HEK293 (cell line): ENCODE results near the gene RRP1.

Experiments used
- GFI1B ChIP-seq: fragments of 450-650 bp; formaldehyde crosslinking; IDR thresholded peaks from 2 replicates; pipeline ENCODE4 v1.5.1; 2016; ENCODE audit warnings: missing biosample characterization, missing genetic modification characterization
- GLIS1 ChIP-seq: fragments of 450-650 bp; formaldehyde crosslinking; IDR thresholded peaks from 2 replicates; pipeline ENCODE4 v1.5.1; 2016; ENCODE audit warnings: missing biosample characterization, missing genetic modification characterization
- HOXD13 ChIP-seq: sonication (generic); formaldehyde crosslinking; IDR thresholded peaks from 2 replicates; pipeline ENCODE4 v1.8.0; 2022; ENCODE audit warnings: missing genetic modification reagents, borderline replicate concordance
- KLF7 ChIP-seq: fragments of 450-650 bp; formaldehyde crosslinking; IDR thresholded peaks from 2 replicates; pipeline ENCODE4 v1.5.1; 2016; ENCODE audit warnings: missing biosample characterization, missing genetic modification characterization, borderline replicate concordance
- OSR2 ChIP-seq: fragments of 450-650 bp; formaldehyde crosslinking; IDR thresholded peaks from 2 replicates; pipeline ENCODE4 v1.5.1; 2016; ENCODE audit warnings: missing biosample characterization, missing genetic modification characterization
- SCRT1 ChIP-seq: fragments of 450-650 bp; formaldehyde crosslinking; IDR thresholded peaks from 2 replicates; pipeline ENCODE4 v1.5.1; 2016; ENCODE audit warnings: missing biosample characterization, missing genetic modification characterization, borderline replicate concordance
- SP7 ChIP-seq: fragments of 450-650 bp; formaldehyde crosslinking; IDR thresholded peaks from 2 replicates; pipeline ENCODE4 v1.5.1; 2016; ENCODE audit warnings: missing biosample characterization, missing genetic modification characterization
- ZBTB17 ChIP-seq: fragments of 450-650 bp; formaldehyde crosslinking; IDR thresholded peaks from 2 replicates; pipeline ENCODE4 v1.5.1; 2016; ENCODE audit warnings: missing biosample characterization, missing genetic modification characterization
- ZFHX2 ChIP-seq: fragments of 450-650 bp; formaldehyde crosslinking; conservative IDR thresholded peaks from 2 replicates; pipeline ENCODE4 v1.5.1; 2016; ENCODE audit warnings: missing biosample characterization, missing genetic modification characterization
- ZFP69B ChIP-seq: fragments of 450-650 bp; formaldehyde crosslinking; IDR thresholded peaks from 2 replicates; pipeline ENCODE4 v1.5.1; 2016; ENCODE audit warnings: missing biosample characterization, missing genetic modification characterization
- ZNF112 ChIP-seq: fragments of 450-650 bp; formaldehyde crosslinking; IDR thresholded peaks from 2 replicates; pipeline ENCODE4 v1.5.0; 2017; ENCODE audit warnings: missing biosample characterization, missing genetic modification characterization
- ZNF121 ChIP-seq: fragments of 450-650 bp; formaldehyde crosslinking; IDR thresholded peaks from 2 replicates; pipeline ENCODE4 v1.5.1; 2016; ENCODE audit warnings: missing biosample characterization, missing genetic modification characterization
- ZNF138 ChIP-seq: fragments of 450-650 bp; formaldehyde crosslinking; IDR thresholded peaks from 2 replicates; pipeline ENCODE4 v1.5.1; 2016; ENCODE audit warnings: missing biosample characterization, missing genetic modification characterization, borderline replicate concordance
- ZNF2 ChIP-seq: fragments of 450-650 bp; formaldehyde crosslinking; IDR thresholded peaks from 2 replicates; pipeline ENCODE4 v1.5.1; 2016; ENCODE audit warnings: missing biosample characterization, missing genetic modification characterization
- ZNF335 ChIP-seq: fragments of 450-650 bp; formaldehyde crosslinking; conservative IDR thresholded peaks from 2 replicates; pipeline ENCODE4 v1.5.1; 2016; ENCODE audit warnings: missing biosample characterization, missing genetic modification characterization
- ZNF391 ChIP-seq: fragments of 450-650 bp; formaldehyde crosslinking; IDR thresholded peaks from 2 replicates; pipeline ENCODE4 v1.5.1; 2016; ENCODE audit warnings: low read depth, missing biosample characterization, missing genetic modification characterization, borderline replicate concordance
- ZNF48 ChIP-seq: fragments of 450-650 bp; formaldehyde crosslinking; IDR thresholded peaks from 2 replicates; pipeline ENCODE4 v1.5.1; 2016; ENCODE audit warnings: missing biosample characterization, missing genetic modification characterization
- ZNF548 ChIP-seq: fragments of 450-650 bp; formaldehyde crosslinking; IDR thresholded peaks from 2 replicates; pipeline ENCODE4 v1.5.1; 2016; ENCODE audit warnings: missing biosample characterization, missing genetic modification characterization
- ZNF555 ChIP-seq: fragments of 450-650 bp; formaldehyde crosslinking; conservative IDR thresholded peaks from 2 replicates; pipeline ENCODE4 v1.5.1; 2017; ENCODE audit warnings: missing biosample characterization, mild to moderate bottlenecking, missing genetic modification characterization, inconsistent platforms
- ZNF558 ChIP-seq: fragments of 450-650 bp; formaldehyde crosslinking; IDR thresholded peaks from 2 replicates; pipeline ENCODE4 v1.5.1; 2016; ENCODE audit warnings: missing biosample characterization, missing genetic modification characterization
- ZNF629 ChIP-seq: fragments of 450-650 bp; formaldehyde crosslinking; IDR thresholded peaks from 2 replicates; pipeline ENCODE4 v1.5.1; 2017; ENCODE audit warnings: missing biosample characterization, missing genetic modification characterization
- ZNF664 ChIP-seq: fragments of 450-650 bp; formaldehyde crosslinking; IDR thresholded peaks from 2 replicates; pipeline ENCODE4 v1.5.1; 2016; ENCODE audit warnings: missing biosample characterization, missing genetic modification characterization
- ZNF677 ChIP-seq: fragments of 450-650 bp; IDR thresholded peaks from 2 replicates; pipeline ENCODE4 v1.5.0; 2018; ENCODE audit warnings: missing biosample characterization, mild to moderate bottlenecking, missing genetic modification characterization, moderate library complexity
- ZNF792 ChIP-seq: fragments of 450-650 bp; formaldehyde crosslinking; IDR thresholded peaks from 2 replicates; pipeline ENCODE4 v1.5.1; 2016; ENCODE audit warnings: missing biosample characterization, missing genetic modification characterization
- TF ChIP-seq, protein P1 (sequence below): fragments of 450-650 bp; formaldehyde crosslinking; IDR thresholded peaks from 2 replicates; pipeline ENCODE4 v1.5.1; 2016; ENCODE audit warnings: missing biosample characterization, missing genetic modification characterization
- TF ChIP-seq, protein P2 (sequence below): fragments of 450-650 bp; formaldehyde crosslinking; IDR thresholded peaks from 2 replicates; pipeline ENCODE4 v1.5.1; 2016; ENCODE audit warnings: missing biosample characterization, missing genetic modification characterization
- TF ChIP-seq, protein P3 (sequence below): fragments of 450-650 bp; formaldehyde crosslinking; IDR thresholded peaks from 2 replicates; pipeline ENCODE4 v1.5.1; 2016; ENCODE audit warnings: missing biosample characterization, missing genetic modification characterization
- TF ChIP-seq, protein P4 (sequence below): fragments of 450-650 bp; formaldehyde crosslinking; IDR thresholded peaks from 2 replicates; pipeline ENCODE4 v1.5.1; 2017; ENCODE audit warnings: missing biosample characterization, missing genetic modification characterization
- TF ChIP-seq, protein P5 (sequence below): fragments of 450-650 bp; formaldehyde crosslinking; IDR thresholded peaks from 2 replicates; pipeline ENCODE4 v1.5.1; 2016; ENCODE audit warnings: missing biosample characterization, missing genetic modification characterization
- TF ChIP-seq, protein P6 (sequence below): fragments of 450-650 bp; formaldehyde crosslinking; conservative IDR thresholded peaks from 2 replicates; pipeline ENCODE4 v1.5.1; 2016; ENCODE audit warnings: low read depth, missing biosample characterization, missing genetic modification characterization
- TF ChIP-seq, protein P7 (sequence below): fragments of 450-650 bp; formaldehyde crosslinking; IDR thresholded peaks from 2 replicates; pipeline ENCODE4 v1.5.1; 2016; ENCODE audit warnings: missing biosample characterization, missing genetic modification characterization

The RRP1 gene

DNA sequence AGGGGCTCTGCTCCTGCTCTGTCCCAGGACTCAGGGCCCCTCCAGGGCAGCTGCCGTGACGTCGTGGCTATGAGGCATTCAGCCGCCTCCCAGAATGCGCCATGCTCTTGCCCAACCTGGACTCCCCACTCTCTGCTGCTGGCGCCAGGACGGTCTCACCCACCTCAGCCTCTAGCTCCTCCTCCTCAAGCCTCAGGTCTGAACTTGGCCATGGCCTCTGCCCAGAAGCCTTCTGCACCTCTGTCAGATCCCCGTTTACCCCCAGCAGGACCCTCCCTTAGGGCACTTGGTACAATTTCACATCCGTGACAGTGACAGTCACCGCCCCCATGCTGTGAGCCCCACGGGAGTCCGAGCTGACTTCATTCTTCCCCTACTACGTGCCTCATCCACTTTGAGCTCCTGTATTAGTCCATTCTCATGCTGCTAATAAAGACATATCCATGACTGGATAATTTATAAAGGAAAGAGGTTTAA, 18.1 kb upstream of the RRP1 start (continued):
- TF ChIP-seq SP7 (tag by site-specific recombination) (peak; percentile 90), KLF7 (tag by site-specific recombination) (no peak), ZNF555 (tag by site-specific recombination) (no peak), ZNF391 (tag by site-specific recombination) (0 out of 2 replicates have a peak, but pooled peaks have one; percentile 40), ZNF48 (tag by site-specific recombination) (no peak), ZNF335 (tag by site-specific recombination) (no peak), ZFP69B (tag by site-specific recombination) (no peak), SCRT1 (tag by site-specific recombination) (no peak), GLIS1 (peak; percentile 96), ZNF792 (tag by site-specific recombination) (no peak), GFI1B (tag by site-specific recombination) (no peak), ZNF121 (tag by site-specific recombination) (no peak), ZNF138 (no peak), ZFHX2 (tag by site-specific recombination) (peak; percentile 32; the same call in 1 of the 2 replicates), ZBTB17 (0 out of 2 replicates have a peak, but pooled peaks have one; percentile 32), ZNF2 (peak; percentile 69), ZNF664 (tag by site-specific recombination) (no peak), OSR2 (tag by site-specific recombination) (no peak; the same call in 1 of the 2 replicates), ZNF548 (no peak), ZNF677 (tag by site-specific recombination) (no peak), HOXD13 (CRISPR knock-in tag) (no peak), ZNF629 (tag by site-specific recombination) (peak; percentile 86), ZNF558 (tag by site-specific recombination) (no peak), ZNF112 (tag by site-specific recombination) (no peak)
- TF ChIP-seq, protein P1, sequence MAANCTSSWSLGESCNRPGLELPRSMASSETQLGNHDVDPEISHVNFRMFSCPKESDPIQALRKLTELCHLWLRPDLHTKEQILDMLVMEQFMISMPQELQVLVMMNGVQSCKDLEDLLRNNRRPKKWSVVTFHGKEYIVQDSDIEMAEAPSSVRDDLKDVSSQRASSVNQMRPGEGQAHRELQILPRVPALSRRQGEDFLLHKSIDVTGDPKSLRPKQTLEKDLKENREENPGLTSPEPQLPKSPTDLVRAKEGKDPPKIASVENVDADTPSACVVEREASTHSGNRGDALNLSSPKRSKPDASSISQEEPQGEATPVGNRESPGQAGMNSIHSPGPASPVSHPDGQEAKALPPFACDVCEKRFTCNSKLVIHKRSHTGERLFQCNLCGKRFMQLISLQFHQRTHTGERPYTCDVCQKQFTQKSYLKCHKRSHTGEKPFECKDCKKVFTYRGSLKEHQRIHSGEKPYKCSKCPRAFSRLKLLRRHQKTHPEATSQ = no peak
- TF ChIP-seq, protein P2, sequence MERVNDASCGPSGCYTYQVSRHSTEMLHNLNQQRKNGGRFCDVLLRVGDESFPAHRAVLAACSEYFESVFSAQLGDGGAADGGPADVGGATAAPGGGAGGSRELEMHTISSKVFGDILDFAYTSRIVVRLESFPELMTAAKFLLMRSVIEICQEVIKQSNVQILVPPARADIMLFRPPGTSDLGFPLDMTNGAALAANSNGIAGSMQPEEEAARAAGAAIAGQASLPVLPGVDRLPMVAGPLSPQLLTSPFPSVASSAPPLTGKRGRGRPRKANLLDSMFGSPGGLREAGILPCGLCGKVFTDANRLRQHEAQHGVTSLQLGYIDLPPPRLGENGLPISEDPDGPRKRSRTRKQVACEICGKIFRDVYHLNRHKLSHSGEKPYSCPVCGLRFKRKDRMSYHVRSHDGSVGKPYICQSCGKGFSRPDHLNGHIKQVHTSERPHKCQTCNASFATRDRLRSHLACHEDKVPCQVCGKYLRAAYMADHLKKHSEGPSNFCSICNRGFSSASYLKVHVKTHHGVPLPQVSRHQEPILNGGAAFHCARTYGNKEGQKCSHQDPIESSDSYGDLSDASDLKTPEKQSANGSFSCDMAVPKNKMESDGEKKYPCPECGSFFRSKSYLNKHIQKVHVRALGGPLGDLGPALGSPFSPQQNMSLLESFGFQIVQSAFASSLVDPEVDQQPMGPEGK = peak; percentile 89
- TF ChIP-seq, protein P3, sequence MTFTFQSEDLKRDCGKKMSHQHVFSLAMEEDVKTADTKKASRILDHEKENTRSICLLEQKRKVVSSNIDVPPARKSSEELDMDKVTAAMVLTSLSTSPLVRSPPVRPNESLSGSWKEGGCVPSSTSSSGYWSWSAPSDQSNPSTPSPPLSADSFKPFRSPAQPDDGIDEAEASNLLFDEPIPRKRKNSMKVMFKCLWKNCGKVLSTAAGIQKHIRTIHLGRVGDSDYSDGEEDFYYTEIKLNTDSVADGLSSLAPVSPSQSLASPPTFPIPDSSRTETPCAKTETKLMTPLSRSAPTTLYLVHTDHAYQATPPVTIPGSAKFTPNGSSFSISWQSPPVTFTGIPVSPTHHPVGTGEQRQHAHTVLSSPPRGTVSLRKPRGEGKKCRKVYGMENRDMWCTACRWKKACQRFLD (tag by site-specific recombination) = no peak
- TF ChIP-seq, protein P4, sequence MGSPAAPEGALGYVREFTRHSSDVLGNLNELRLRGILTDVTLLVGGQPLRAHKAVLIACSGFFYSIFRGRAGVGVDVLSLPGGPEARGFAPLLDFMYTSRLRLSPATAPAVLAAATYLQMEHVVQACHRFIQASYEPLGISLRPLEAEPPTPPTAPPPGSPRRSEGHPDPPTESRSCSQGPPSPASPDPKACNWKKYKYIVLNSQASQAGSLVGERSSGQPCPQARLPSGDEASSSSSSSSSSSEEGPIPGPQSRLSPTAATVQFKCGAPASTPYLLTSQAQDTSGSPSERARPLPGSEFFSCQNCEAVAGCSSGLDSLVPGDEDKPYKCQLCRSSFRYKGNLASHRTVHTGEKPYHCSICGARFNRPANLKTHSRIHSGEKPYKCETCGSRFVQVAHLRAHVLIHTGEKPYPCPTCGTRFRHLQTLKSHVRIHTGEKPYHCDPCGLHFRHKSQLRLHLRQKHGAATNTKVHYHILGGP (tag by site-specific recombination) = no peak
- TF ChIP-seq, protein P5, sequence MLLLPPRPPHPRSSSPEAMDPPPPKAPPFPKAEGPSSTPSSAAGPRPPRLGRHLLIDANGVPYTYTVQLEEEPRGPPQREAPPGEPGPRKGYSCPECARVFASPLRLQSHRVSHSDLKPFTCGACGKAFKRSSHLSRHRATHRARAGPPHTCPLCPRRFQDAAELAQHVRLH (tag by site-specific recombination) = no peak
- TF ChIP-seq, protein P6, sequence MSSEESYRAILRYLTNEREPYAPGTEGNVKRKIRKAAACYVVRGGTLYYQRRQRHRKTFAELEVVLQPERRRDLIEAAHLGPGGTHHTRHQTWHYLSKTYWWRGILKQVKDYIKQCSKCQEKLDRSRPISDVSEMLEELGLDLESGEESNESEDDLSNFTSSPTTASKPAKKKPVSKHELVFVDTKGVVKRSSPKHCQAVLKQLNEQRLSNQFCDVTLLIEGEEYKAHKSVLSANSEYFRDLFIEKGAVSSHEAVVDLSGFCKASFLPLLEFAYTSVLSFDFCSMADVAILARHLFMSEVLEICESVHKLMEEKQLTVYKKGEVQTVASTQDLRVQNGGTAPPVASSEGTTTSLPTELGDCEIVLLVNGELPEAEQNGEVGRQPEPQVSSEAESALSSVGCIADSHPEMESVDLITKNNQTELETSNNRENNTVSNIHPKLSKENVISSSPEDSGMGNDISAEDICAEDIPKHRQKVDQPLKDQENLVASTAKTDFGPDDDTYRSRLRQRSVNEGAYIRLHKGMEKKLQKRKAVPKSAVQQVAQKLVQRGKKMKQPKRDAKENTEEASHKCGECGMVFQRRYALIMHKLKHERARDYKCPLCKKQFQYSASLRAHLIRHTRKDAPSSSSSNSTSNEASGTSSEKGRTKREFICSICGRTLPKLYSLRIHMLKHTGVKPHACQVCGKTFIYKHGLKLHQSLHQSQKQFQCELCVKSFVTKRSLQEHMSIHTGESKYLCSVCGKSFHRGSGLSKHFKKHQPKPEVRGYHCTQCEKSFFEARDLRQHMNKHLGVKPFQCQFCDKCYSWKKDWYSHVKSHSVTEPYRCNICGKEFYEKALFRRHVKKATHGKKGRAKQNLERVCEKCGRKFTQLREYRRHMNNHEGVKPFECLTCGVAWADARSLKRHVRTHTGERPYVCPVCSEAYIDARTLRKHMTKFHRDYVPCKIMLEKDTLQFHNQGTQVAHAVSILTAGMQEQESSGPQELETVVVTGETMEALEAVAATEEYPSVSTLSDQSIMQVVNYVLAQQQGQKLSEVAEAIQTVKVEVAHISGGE (tag by site-specific recombination) = no peak
- TF ChIP-seq, protein P7, sequence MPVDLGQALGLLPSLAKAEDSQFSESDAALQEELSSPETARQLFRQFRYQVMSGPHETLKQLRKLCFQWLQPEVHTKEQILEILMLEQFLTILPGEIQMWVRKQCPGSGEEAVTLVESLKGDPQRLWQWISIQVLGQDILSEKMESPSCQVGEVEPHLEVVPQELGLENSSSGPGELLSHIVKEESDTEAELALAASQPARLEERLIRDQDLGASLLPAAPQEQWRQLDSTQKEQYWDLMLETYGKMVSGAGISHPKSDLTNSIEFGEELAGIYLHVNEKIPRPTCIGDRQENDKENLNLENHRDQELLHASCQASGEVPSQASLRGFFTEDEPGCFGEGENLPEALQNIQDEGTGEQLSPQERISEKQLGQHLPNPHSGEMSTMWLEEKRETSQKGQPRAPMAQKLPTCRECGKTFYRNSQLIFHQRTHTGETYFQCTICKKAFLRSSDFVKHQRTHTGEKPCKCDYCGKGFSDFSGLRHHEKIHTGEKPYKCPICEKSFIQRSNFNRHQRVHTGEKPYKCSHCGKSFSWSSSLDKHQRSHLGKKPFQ (tag by site-specific recombination) = 0 out of 2 replicates have a peak, but pooled peaks have one; percentile 7
